ENCODE results near the gene RPE65.
"Not testable (repeated sequence)": the region's sequence is repeated elsewhere in the genome, so short reads cannot be mapped to it uniquely, and the experiment has no call there.

The RPE65 gene

GRCh38 chr1:68448365-68448764, 1.4 kb downstream of the RPE65 start:
- no peak for DNase-seq

- no peak for DNase-seq
These were observed 4.0 kb downstream of the RPE65 start for GRCh38 chr1:68445709-68446108.

GRCh38 chr1:68442822-68443556, 6.8 kb downstream of the RPE65 start:
- no peak for DNase-seq

GRCh38 chr1:68442006-68442405, 7.7 kb downstream of the RPE65 start:
- no peak for DNase-seq

GRCh38 chr1:68438310-68438709, 11.4 kb downstream of the RPE65 start:
- DNase-seq = no peak

- no peak for DNase-seq
These were observed 16.4 kb downstream of the RPE65 start for GRCh38 chr1:68433395-68433794.

- DNase-seq = no peak
These were observed 18.7 kb downstream of the RPE65 start for GRCh38 chr1:68431076-68431475.

- no peak for DNase-seq
These were observed 20.4 kb downstream of the RPE65 start for GRCh38 chr1:68429233-68429808.

- DNase-seq = no peak
These were observed 23.2 kb downstream of the RPE65 start for GRCh38 chr1:68426594-68426993.

- no peak for DNase-seq
These were observed 28.4 kb downstream of the RPE65 start for GRCh38 chr1:68421350-68421749.

GRCh38 chr1:68409426-68409825, 40.3 kb downstream of the RPE65 start:
- no peak for DNase-seq

- DNase-seq = no peak
These were observed 48.2 kb downstream of the RPE65 start for GRCh38 chr1:68401506-68401905.

- not testable (repeated sequence) for DNase-seq
These were observed 54.2 kb downstream of the RPE65 start for GRCh38 chr1:68395575-68395974.

- DNase-seq = not testable (repeated sequence)
These were observed 57.3 kb downstream of the RPE65 start for GRCh38 chr1:68392474-68392873.

- DNase-seq = not testable (repeated sequence)
These were observed 63.8 kb downstream of the RPE65 start for GRCh38 chr1:68385798-68386524.

GRCh38 chr1:68384872-68385411, 64.8 kb downstream of the RPE65 start:
- no peak for DNase-seq

- DNase-seq = no peak
These were observed 65.4 kb downstream of the RPE65 start for GRCh38 chr1:68384321-68384813.

- DNase-seq = no peak
These were observed 66.7 kb downstream of the RPE65 start for GRCh38 chr1:68383092-68383491.

- no peak for DNase-seq
These were observed 70.7 kb downstream of the RPE65 start for GRCh38 chr1:68379085-68379478.
